ENCODE results near the gene NOLC1. TPM values are rescaled to one million over a fixed set of nuclear protein-coding genes. Genes with fewer than 3 reads are reported as not detected.

Gene NOLC1
- total and polyA plus RNA-seq, 2 of the 13 experiments (the other 11 are each of a cell fraction or from before 2014, with no cell fraction given), result 50.6 to 81.0 TPM

DNA sequence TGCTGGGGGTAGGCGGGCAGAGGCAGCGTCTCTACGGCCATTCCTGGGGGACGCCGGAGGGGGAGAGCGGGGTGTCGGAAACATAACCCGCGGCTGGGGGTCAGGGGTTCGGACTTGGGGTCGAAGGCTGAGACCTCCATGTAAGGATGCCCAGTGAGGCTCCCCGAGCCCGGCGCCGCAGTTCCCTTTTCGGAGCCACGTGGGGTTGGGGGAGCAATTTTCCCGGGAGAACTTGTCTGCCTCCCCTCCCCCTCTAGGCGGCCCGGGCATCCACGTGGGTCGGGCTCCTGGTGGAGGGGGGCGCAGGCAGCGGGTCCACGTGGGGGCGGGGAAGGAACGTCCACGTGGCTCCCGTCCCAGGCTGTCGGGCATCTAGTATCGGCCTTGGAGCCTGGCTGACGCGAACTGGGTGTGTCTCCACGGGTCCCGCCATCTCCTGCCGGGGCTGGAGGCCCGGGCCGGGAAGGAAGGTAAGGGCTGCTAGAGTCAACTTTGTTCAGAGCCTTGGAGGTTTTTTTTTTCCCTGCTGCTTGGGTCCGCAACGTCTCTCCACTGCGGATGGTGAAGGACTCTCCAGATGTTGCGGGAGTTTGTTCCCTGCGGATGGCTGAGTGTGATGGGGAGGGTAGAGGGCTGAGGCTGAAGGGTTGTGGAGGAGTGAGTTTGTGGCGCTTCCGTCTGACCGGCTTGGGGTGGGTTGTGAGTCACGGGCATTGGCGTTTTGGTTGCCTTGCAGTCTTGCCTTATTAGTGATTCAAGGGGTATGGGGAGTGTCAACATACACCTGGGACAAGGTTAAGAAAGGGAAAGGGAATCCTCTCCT is 18.6 kb upstream of the NOLC1 start (continued):
- peak; percentile 67; the same call in 1 of the 2 replicates for TF ChIP-seq HDAC1 (CRISPR knock-in tag; IDR thresholded peaks at IDR 0.05)
- no peak for TF ChIP-seq MAFF (IDR thresholded peaks at IDR 0.05; ENCODE audit: low read depth, low read length)
- no peak for TF ChIP-seq NFAT5 (CRISPR knock-in tag; IDR thresholded peaks at IDR 0.05)
- TF ChIP-seq, protein P1, sequence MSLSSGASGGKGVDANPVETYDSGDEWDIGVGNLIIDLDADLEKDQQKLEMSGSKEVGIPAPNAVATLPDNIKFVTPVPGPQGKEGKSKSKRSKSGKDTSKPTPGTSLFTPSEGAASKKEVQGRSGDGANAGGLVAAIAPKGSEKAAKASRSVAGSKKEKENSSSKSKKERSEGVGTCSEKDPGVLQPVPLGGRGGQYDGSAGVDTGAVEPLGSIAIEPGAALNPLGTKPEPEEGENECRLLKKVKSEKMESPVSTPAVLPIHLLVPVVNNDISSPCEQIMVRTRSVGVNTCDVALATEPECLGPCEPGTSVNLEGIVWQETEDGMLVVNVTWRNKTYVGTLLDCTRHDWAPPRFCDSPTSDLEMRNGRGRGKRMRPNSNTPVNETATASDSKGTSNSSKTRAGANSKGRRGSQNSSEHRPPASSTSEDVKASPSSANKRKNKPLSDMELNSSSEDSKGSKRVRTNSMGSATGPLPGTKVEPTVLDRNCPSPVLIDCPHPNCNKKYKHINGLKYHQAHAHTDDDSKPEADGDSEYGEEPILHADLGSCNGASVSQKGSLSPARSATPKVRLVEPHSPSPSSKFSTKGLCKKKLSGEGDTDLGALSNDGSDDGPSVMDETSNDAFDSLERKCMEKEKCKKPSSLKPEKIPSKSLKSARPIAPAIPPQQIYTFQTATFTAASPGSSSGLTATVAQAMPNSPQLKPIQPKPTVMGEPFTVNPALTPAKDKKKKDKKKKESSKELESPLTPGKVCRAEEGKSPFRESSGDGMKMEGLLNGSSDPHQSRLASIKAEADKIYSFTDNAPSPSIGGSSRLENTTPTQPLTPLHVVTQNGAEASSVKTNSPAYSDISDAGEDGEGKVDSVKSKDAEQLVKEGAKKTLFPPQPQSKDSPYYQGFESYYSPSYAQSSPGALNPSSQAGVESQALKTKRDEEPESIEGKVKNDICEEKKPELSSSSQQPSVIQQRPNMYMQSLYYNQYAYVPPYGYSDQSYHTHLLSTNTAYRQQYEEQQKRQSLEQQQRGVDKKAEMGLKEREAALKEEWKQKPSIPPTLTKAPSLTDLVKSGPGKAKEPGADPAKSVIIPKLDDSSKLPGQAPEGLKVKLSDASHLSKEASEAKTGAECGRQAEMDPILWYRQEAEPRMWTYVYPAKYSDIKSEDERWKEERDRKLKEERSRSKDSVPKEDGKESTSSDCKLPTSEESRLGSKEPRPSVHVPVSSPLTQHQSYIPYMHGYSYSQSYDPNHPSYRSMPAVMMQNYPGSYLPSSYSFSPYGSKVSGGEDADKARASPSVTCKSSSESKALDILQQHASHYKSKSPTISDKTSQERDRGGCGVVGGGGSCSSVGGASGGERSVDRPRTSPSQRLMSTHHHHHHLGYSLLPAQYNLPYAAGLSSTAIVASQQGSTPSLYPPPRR (CRISPR knock-in tag; IDR thresholded peaks at IDR 0.05; ENCODE audit: borderline replicate concordance), result no peak
- TF ChIP-seq ERF (CRISPR knock-in tag; IDR thresholded peaks at IDR 0.05), result no peak
- peak; percentile 96 for TF ChIP-seq MNT (IDR thresholded peaks at IDR 0.05)
- no peak for TF ChIP-seq ZBTB25 (CRISPR knock-in tag; IDR thresholded peaks at IDR 0.05)
- 0 out of 2 replicates have a peak, but pooled peaks have one; percentile 17 for TF ChIP-seq SP5 (CRISPR knock-in tag; IDR thresholded peaks at IDR 0.05; ENCODE audit: borderline replicate concordance, low read depth)
- TF ChIP-seq ZNF850 (CRISPR knock-in tag; conservative IDR thresholded peaks at IDR 0.05), result no peak
- TF ChIP-seq ZNF83 (CRISPR knock-in tag; IDR thresholded peaks at IDR 0.05; ENCODE audit: borderline replicate concordance), result no peak
- no peak for TF ChIP-seq TOPORS (CRISPR knock-in tag; IDR thresholded peaks at IDR 0.05)
- TF ChIP-seq FOSL2 (CRISPR knock-in tag; IDR thresholded peaks at IDR 0.05), result no peak; the same call in 1 of the 2 replicates
- no peak for TF ChIP-seq ZNF510 (CRISPR knock-in tag; IDR thresholded peaks at IDR 0.05; ENCODE audit: low read depth)
- no peak for TF ChIP-seq MIER2 (CRISPR knock-in tag; IDR thresholded peaks at IDR 0.05)
- peak; percentile 77; the same call in 1 of the 2 replicates for TF ChIP-seq ZIK1 (CRISPR knock-in tag; IDR thresholded peaks at IDR 0.05; ENCODE audit: borderline replicate concordance, low read depth)

Data from HepG2 (cell line).